Hindlimb muscle (tissue), 1 donor: ENCODE results near the gene PDSS2. TPM values are rescaled to one million over a fixed set of nuclear protein-coding genes. Genes with fewer than 3 reads are reported as not detected.

Experiments used
- DNase-seq: peaks from one replicate; pipeline ENCODE4 v3.0.0-alpha.2; 2013
- polyA plus RNA-seq: library from polyadenylated mRNA; unstranded; fragments of 120-200 nt; gene quantifications from one replicate; pipeline ENCODE4 v1.2.1, GENCODE V29; 2013; ENCODE audit not compliant: insufficient read length

The PDSS2 gene
- polyA plus RNA-seq, 1 donor: 8.8 TPM

DNA sequence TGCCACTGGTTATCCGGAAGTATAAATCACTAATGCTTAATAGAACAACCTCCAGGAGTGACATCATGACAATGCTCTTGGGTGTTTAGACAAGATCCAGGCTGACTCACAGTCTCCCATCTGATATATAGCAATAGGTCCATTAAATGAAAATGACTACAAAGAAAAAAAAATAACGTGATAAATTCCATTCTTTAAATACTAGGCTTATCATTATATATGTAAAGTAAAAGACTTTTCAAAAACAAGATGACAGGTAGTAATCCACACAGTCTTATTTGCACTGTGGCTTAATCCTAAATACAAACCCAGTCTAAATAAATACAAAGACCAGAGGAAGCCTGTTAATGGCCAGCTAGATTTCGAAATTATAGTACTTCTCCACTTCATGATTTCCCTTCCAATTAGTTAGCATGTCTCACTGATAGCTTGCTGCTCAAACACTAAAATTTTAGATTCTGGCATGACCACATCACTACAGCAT, 195.0 kb downstream of the PDSS2 start:
- DNase-seq: no peak

GRCh38 chr6:107259951-107260350, 199.4 kb downstream of the PDSS2 start:
- no peak for DNase-seq

GRCh38 chr6:107248147-107248546, 211.2 kb downstream of the PDSS2 start:
- DNase-seq: no peak

GRCh38 chr6:107246972-107247615, 212.3 kb downstream of the PDSS2 start:
- no peak for DNase-seq

GRCh38 chr6:107246249-107246971, 213.0 kb downstream of the PDSS2 start:
- DNase-seq: no peak

- DNase-seq: no peak
These were observed 214.5 kb downstream of the PDSS2 start for GRCh38 chr6:107244742-107245480.

DNA sequence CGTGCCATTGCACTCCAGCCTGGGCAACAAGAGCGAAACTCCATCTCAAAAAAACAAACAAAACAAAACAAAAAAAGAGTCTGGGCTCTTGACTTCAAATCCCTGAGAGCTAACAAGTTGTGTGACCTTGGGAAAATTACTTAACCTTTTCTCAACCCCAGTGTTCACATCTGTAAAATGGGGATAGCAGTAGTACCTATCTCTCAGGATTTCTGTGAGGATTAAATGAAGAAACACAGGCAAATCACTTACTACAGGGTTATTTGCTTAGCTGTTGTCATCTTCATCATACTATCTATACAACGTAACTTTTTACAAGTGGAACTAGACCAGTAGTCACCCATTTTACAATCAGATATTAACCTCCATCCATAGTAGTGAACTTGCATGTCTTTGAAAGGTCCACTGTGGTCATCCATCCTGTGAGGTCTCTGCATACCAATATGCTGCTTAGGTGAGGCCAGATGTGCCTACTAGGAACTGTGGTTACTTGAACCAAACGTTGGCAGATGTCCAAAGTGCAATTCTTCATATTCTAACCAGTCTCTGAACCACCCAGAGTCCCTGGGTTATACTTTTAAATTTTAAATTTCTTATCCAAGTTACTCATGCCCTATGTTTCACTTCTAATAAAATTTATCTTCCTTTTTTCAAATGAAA, 215.2 kb downstream of the PDSS2 start:
- no peak for DNase-seq

DNA sequence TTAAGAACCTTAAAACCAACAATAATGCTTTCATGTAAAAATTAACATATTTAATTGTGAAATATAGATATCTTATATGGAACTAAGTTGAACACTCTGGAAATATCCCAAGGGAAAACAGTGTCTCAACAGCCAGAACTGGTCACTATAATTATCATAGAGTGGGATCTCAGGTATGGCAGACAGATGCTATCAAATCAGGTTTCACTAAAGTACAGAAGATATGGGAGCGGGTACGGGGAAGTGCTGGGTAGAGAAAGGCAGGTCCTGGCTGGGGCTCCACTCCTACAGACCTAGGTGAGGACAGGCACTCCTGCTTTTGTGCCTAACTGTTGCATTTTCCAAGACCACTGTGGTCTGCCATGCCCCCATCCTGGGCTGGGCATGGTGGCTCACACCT, 215.9 kb downstream of the PDSS2 start:
- DNase-seq: no peak

GRCh38 chr6:107237992-107238660, 221.2 kb downstream of the PDSS2 start:
- no peak for DNase-seq

DNA sequence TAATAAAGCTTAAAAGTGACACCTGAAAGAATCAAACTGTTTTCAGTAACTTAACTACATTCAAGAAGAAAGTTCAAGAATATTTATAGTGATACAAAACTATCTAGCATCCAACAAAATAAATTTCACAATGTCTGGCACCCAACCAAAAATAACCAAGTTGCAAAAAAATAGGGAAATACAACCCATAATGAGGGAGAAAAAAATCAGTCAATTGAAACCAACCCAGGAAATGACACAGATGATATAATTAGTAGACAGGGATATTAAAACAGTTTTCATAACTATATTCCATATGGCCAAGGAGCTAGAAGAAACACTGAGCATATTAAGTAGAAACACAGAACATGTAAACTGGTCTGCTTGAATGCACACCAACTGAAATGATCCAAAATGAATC, 223.9 kb downstream of the PDSS2 start:
- no peak for DNase-seq

DNA sequence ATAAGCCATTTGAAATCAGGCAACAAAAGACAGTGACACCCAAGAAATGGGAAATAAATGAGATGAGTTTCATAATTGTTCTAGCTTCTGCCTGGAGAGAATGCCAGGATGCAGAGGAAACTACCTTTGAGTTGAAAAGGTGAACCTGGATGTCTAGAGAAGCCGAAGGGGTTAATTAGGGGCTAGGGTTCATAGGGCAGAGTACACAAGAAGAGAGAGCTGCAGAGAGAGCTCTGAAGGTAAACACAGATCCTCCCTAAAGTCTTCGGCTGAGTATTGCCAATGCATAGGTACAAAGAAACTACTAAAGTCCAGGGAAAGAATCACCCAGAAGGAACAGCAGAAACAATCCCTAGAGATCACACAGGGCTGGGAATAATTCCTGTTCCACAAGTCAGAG, 224.4 kb downstream of the PDSS2 start:
- no peak for DNase-seq

DNA sequence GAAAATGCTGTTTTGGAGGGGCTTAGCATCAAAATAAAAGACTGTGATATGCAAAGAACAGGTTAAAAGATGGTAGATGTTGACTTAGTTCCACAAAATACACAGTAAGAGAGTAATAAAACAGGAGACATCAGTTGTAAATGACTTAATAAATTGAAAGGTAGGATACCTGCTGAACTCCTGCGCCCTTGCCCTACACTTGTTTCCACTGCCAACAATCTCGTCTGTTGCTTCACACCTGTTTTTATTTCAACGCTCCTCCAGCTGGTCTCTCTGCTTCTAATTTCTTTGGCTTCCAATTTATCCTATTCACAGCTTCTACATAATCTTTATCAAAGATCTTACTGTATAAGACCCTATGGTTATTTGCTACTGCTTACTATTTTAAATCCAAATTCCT, 228.1 kb downstream of the PDSS2 start:
- no peak for DNase-seq

DNA sequence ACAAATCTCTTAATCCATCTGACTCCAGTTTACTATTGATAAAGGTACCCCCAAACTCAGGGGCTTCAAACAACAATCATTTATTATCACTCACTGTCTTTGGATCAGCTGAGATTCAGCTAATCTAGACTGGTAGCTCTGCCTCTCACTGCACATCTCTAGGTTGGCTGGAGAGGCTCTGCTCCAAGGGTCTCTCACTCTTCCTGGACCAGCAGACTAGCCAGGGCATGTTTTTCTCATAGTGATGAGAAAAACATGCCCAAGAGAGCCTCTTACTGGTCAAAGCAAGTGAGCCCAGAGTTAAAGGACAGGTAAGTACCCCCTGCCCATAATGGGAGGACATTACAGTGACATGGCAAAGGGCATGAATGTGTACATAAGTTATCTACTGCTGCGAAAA, 228.9 kb downstream of the PDSS2 start:
- DNase-seq: no peak

- DNase-seq: no peak
These were observed 229.3 kb downstream of the PDSS2 start for GRCh38 chr6:107230024-107230423.

DNA sequence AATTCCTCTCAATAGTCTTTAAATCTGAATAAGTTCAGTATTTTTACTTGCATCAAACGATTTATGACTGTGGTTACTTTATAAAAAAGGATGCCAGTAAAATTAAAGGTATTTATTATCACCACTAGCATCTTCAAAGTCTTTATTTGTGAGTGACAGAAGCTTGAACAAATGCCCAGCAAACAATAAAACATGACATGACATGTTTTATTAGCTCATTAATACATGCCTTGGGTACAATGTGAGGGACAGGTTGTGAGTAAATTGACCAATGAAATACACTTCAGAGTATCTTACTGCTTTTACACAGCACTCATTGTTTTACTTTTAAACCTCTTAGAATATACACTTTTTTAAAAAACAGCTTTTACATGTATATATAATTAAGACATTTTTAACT, 230.6 kb downstream of the PDSS2 start:
- DNase-seq: no peak

DNA sequence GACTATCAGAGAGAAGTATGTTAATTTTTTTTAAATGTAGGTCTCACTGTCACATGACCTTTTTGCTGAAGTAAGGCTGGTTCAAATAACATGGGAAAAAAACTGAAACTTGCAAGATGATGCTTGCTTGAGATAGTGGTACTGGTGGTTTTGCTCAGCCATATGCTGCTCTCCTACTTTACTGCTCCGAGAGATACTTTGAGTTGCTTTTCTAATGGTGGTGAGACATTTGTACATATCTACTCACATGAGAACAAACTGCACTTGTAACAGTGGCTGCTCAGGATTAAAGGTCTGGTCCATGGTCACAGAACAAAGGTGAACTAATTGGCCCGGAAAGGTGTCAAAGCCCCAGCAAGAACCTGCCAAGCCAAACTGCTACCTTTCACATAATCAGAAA, 237.8 kb downstream of the PDSS2 start:
- no peak for DNase-seq

GRCh38 chr6:107219851-107220250, 239.5 kb downstream of the PDSS2 start:
- DNase-seq: no peak

DNA sequence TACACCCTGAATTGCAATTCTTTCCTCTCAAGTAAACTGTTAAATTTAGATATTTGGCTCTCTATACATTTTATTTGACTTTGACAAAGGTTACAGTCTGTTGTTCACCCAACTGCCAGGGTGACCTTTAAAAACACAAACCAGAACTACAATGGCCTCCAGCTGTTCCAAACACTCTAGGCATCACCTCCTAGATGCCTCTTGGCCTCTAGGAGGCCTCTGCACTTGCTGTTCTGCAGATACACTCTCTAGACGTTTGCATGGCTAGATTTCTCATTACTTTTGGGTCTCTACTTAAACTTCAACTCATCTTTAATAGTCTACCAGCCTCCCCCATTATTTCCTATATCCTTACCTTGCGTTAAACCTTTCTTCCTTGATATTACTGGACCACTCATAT, 241.2 kb downstream of the PDSS2 start:
- DNase-seq: no peak

DNA sequence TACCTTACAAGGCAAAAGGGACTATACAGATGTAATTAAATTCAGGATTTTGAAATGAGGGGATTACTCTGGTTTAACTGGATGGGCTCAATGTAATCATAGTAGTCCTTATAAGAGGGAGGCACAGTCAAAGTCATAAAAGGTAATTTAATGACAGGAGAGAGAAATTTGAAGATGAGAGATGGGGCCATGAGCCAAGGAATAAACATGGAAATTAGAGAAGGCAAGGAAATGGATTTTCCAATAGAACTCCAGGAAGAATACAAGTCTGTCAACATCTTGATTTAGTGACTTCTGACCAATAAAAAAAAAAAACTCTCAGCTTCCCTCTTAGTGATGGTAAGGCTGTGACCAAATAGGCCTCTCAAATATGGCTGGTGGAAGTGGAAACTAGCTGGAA, 242.1 kb downstream of the PDSS2 start:
- no peak for DNase-seq

DNA sequence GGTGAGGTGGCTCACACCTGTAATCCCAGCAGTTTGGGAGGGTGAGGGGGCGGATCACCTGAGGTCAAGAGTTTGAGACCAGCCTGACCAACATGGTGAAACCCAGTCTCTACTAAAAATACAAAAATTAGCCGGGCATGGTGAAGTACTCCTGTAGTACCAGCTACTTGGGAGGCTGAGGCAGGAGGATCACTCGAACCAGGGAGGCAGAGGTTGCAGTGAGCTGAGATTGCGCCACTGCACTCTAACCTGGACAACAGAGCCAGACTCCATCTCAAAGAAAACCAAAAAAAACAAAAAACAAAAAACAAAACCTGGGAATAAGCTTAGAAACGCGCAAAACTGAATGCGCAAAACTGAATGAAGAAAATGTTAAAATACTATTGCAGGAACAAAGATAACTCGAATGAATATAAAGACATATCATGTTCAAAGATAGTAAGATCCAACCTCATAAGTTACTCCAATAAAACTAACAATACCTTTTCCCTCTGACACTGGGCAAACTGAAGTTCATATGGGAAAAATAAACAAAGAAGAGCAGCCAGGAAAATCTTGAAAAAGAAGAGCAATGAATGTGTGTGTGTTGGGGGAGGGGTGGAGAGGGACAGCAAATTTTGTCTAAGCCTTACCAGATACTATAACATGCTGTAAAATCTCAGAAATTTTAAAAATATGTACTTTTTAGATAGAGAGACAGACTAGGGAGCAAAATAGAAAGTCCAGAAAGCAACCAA, 243.0 kb downstream of the PDSS2 start:
- no peak for DNase-seq

DNA sequence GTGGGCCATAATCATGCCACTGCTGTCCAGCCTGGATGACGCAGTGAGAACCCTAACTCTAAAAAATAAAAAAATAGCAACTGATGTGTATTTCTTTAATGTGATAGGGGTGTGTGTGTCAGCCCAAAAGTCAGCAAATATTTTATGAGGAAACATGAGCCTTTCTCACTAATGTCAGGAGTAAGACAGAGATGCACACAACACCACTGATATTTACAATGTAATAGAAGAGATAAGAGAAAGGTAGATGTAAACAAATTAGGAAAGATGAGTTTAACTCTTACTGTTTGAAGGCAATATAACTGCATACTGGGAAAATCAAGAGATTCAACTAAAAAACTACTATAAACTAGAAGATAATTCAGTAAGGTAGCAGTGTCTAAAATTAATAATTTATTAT, 244.0 kb downstream of the PDSS2 start:
- no peak for DNase-seq

DNA sequence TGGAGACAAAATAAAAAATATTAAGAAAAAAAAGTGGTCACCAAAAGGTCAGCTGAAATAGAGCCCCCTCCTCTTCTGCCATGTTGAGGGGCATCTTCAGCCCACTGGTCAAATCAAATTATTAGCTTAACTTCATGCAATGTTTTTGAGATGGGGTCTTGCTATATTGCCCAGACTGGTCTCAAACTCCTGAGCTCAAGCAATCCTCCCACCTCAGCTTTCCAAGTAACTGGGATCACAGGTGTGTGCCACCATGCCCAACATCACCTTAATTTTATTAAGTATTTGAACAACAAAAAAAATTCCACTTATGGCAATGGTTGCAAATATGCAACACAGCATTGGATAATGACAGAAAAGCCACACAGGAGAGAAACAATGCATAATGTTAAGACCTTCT, 244.7 kb downstream of the PDSS2 start:
- no peak for DNase-seq
